GM12865 (cell line): ENCODE results near the gene ZNF324.

ENCODE experiments used
- DNase-seq: peaks from one replicate; pipeline ENCODE4 v3.0.0; 2010; ENCODE audit warnings: low read depth
- H3K4me3 ChIP-seq: 2 replicates; pipeline ENCODE4 v1.5.1; 2011; ENCODE audit warnings: mild to moderate bottlenecking, low read depth, low read length, control low read depth
- CTCF ChIP-seq: IDR thresholded peaks from 2 replicates; pipeline ENCODE4 v1.5.1; 2011; ENCODE audit warnings: low read length, control low read depth, low read depth, inconsistent platforms; ENCODE audit not compliant: insufficient read depth; ENCODE audit errors: missing control alignments

The ZNF324 gene

GRCh38 chr19:58521651-58522050 lies 54.8 kb downstream of the ZNF324 start:
- no peak for DNase-seq
- no peak for TF ChIP-seq CTCF
- H3K4me3 ChIP-seq: peak overlapping the region; percentile 50

DNA sequence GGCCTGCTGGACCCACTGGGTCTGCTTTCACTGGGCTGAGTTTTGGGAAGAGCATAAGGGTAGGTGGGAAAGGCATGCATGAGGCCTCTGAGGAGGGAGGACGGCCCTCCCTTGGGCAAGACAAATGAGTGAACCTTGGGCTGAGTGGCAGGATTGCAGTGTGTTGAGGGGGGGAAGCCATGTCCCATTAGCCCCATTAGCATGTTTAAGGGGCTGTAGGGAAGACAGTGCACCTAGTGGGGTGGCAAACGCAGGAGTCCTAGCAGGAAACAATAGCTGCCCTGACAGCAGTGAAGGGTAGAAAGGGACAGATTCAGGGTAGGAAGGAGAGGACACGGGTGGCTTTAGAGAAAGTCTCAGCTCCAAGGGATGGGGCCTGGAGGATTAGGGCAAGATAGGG lies 55.8 kb downstream of the ZNF324 start:
- TF ChIP-seq CTCF: no peak

More for the DNA sequence above, 55.8 kb downstream of the ZNF324 start:
- H3K4me3 ChIP-seq: no peak overlapping the region
- no peak for DNase-seq
